Measurements from ENCODE around the gene TGM2. TPM values are rescaled to one million over a fixed set of nuclear protein-coding genes. Genes with fewer than 3 reads are reported as not detected.
A peak's percentile ranks its signal among the peaks of the same experiment; 100 is the strongest.

Gene TGM2
- total and polyA plus RNA-seq, 12 donors: 146 to 993 (median 463) TPM

- Histone ChIP-seq H3K27ac (peak overlapping the region in 9 of 10 donors; percentile 37 to 94 (median 71)), H3K36me3 (no peaks in the 10 kb centered on the region), H3K4me3 (no peak overlapping the region), H3K9me3 (no peaks in the 10 kb centered on the region), H3K27me3 (no peaks in the 10 kb centered on the region), H3K4me1 (peaks cover 13 to 75% (median 34%) of the 10 kb centered on the region in 9 donors)
- ATAC-seq: peak in 6 of 8 donors; percentile 3 to 59 (median 29)
- intact Hi-C loops (cut with DNase I): loop anchor here in 9 of 10 donors (2.0 to 5.0 kb wide), 8 partner anchors 49 to 601 kb away; no protein-coding TSS in a partner anchor
- DNase-seq: peak; percentile 52 to 73
- no peak for TF ChIP-seq CTCF (IDR thresholded peaks at IDR 0.05)
- WGBS, 2 donors: 39 to 59% methylated on average over 7 of the region's 7 CpGs
Observed at GRCh38 chr20:38167851-38168760, 3.0 kb upstream of the TGM2 start.

GRCh38 chr20:38167328-38167850 is 2.3 kb upstream of the TGM2 start:
- intact Hi-C loops (cut with DNase I): loop anchor here in 9 of 10 donors (2.0 to 5.0 kb wide), 8 partner anchors 50 to 600 kb away; no protein-coding TSS in a partner anchor
- 94 to 96% methylated on average over 8 of the region's 8 CpGs for WGBS, 2 donors
- H3K27ac ChIP-seq: peak overlapping the region in 8 of 10 donors; percentile 51 to 94 (median 73)
- DNase-seq: no peak
- H3K36me3 ChIP-seq: no peaks in the 10 kb centered on the region
- no peaks in the 10 kb centered on the region for H3K27me3 ChIP-seq
- no peaks in the 10 kb centered on the region for H3K9me3 ChIP-seq
- no peak for ATAC-seq
- H3K4me3 ChIP-seq: no peak overlapping the region
- peaks cover 18 to 82% (median 40%) of the 10 kb centered on the region in 9 donors for H3K4me1 ChIP-seq
- no peak for TF ChIP-seq CTCF (IDR thresholded peaks at IDR 0.05)

GRCh38 chr20:38166703-38167233 is 1.7 kb upstream of the TGM2 start:
- no peak for DNase-seq
- intact Hi-C loops (cut with DNase I): loop anchor here in 9 of 10 donors (2.0 to 5.0 kb wide), 8 partner anchors 51 to 599 kb away; no protein-coding TSS in a partner anchor
- Histone ChIP-seq H3K4me1 (peaks cover 20 to 82% (median 46%) of the 10 kb centered on the region in 9 donors), H3K27me3 (no peaks in the 10 kb centered on the region), H3K4me3 (no peak overlapping the region), H3K9me3 (no peaks in the 10 kb centered on the region), H3K36me3 (peaks cover 0 to 4% (median 0%) of the 10 kb centered on the region in 9 donors), H3K27ac (peak overlapping the region in 4 of 10 donors; percentile 71 to 94 (median 83))
- WGBS, 2 donors: 79 to 83% methylated on average over 11 of the region's 11 CpGs
- no peak for ATAC-seq
- no peak for TF ChIP-seq CTCF (IDR thresholded peaks at IDR 0.05)
